HG03025 (cell line): ENCODE measurements around the gene SEMA5B.

ENCODE experiments used
- ATAC-seq: cut with Tn5 transposase; IDR thresholded peaks from one replicate; pipeline ENCODE4 v1.9.1; 2021; ENCODE audit warnings: mild to moderate bottlenecking, moderate library complexity; ENCODE audit not compliant: unreplicated experiment, low FRiP score

SEMA5B gene

DNA sequence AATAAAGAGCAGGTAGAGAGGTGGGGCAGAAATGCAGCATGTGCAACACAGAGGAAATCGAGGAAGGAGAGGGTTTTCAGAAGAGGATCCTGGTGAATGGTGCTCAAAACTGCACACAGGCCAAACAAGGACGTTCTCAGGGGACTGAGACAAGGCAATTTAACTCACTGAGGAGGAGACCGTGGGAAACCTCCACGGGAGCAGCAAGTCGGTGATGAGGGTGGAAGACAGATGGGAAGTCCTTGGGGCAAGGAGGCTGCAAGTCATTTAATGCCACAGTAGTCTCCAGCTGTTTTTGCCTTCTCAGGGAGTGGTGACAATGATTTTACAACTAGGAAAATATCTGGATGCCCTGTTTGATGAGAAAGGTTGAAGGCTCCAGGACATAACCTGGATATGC, 27.8 kb upstream of the SEMA5B start:
- no peak for ATAC-seq

DNA sequence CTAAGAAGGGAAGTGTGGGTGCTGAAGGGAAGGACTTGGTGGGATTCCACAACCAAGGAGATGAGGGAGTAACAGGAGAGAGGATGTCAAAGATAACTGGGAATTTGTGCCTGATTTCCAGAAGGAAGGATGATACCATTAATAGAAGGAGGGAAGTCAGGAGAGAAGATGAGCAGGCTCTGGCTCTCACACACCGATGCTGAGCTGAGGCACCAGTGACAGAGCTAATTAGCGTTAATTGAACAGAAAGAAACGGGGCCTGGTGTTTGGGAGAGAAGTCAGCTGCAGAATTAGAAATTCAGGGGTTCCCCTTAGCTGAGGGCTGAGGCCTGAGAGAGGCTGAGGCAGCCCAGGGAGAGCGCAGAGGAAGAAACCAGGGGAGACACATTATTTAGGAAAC, 27.4 kb upstream of the SEMA5B start:
- ATAC-seq = no peak

DNA sequence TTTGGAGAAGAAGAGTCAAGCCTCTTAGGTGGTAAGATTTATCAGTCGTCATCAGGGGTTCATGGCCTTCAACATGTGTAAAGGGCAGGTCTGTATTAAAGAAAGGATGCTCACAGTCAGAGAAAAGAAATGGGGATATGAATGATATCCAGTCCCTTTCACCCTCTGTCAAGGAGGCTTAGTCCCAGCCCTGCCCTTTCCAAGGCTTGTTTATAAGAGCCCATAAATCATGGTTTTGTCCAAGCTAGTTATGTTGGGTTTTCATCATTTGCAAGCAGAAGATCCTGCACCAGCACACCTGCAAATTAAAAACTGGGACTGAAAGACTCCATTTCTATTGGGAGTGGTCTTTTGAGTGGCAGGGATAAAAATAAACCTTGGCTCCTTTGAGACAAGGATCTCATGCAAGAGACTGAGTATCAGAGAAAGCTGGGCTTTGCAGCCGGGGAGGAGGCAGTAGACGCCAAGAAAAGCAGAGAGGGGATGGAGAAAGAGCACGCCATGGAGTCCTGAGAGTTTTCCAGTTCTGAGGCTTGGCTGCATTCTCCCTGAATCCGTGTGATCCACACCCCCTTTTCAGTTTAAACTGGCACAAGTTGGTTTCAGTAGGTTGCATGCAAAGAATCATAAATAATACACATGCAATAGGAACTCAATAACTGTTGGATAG, 26.7 kb upstream of the SEMA5B start:
- ATAC-seq = no peak

DNA sequence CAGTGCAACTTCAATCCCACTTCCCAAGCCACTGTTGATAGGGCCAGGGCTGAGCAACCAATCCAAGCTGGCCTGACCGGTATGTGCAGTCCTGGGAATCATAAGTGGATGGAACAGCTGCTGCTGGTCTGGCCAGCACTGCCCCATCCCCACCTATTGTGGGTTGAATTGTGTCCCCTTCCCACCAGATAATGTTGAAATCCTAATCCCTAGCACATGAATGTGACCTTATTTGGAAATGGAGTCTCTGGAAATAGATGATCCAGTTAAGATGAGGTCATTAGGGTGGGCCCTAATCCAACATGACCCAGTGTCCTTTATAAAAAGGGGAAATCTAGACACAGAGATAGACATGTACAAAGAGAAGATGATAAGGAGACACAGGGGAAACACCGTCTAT, 25.5 kb upstream of the SEMA5B start:
- no peak for ATAC-seq

DNA sequence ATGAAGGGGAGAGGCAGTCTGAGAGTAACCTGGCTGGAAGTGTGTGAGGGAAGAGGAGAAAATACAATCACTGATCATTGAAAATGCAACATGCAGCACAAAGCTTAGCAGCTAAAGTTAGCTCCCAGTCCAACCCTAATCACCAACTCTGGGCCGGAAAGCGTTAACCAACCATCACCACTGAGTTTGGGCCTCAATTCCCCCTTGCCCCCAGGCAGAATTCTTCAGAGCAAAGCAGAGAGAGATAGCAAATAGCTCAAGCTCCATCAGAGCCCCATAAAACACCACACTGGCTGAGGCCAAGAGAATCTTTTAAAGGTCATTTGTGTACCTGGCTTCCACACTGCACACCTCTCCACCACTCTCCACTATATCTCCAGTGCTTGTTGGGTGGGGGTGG, 23.1 kb upstream of the SEMA5B start:
- no peak for ATAC-seq

DNA sequence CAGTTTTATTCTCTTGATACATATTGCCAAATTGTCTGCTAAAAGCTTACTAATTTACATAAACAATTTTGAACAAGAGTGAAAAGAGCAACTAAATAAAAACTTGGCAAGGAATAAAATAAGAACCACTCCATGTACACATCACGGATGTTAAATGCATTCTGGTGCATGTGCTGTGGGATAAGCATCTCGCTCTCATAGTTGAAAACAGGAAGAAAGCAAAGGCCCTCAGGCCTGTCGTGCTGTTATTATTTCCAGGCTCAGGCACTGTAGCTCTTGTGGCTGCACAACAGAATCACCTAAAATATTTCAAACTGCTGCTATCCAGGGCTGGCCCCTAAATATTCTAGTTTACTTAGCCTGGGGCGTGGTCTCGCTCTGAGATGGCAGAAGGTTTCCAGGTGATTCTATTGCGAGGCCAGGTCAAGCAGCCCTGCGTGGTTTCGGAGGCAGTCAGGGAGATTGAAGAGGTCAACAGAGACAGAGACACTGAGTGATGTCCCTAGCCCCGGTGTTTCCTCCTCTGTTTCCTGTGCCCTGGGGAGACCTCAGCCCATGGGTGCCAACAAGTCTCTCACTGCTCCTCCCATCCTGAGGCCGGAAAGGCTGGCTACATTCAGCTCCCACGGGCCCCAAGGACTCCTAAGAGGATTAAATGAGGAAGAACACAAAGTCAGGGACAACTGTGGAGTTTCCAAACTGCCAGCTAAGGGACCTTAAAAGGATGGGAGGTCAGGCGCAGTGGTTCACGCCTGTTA, 21.1 kb upstream of the SEMA5B start:
- no peak for ATAC-seq

DNA sequence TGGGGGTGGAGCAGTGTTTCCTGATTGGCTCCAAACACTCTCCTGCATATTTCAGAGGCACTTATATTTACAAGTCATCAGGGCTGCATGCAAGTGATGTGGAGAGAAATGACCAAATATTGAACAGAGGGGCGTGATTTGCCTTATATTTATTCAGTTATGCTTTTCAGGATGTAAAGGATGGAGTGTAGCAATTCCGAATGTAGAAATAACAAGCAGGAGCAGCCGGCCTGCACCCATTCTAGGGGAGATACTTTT, 19.4 kb upstream of the SEMA5B start:
- no peak for ATAC-seq

DNA sequence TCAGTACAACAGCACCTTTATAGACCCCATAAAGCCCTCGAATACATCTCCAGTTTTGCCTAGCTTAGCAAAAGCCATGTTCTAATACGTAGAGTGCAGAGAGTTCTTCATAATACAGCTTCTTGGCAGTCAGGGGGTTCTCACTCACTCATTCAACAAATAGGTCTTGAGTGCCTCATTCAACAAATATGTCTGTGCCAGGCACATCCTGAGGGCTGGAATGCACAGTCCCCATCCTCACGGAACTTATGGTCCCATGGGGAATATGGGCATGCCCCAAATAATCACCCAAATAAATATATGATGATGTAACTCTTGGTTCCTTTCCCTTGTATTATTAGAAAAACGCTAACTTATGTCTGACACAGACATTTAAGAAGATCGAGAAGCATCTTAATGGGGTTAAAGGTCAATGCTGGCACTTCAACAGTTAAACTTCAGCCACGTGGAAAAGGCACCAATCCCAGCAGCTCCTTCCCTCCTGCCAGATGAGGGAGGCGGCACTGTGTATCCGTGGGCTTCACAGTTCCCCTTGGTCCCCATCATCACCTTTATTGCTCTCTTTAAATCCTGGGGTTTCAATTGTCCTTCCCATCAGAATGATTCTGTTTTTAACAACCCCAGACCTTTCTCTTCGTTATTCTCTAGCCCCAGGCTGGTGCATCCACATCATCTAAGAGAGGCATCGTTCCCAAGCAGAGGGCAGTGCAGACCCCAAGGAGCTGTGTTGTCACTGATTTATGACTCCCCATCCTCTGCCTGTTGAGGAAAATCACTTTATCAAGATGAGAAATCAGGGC, 18.9 kb upstream of the SEMA5B start:
- ATAC-seq = no peak

DNA sequence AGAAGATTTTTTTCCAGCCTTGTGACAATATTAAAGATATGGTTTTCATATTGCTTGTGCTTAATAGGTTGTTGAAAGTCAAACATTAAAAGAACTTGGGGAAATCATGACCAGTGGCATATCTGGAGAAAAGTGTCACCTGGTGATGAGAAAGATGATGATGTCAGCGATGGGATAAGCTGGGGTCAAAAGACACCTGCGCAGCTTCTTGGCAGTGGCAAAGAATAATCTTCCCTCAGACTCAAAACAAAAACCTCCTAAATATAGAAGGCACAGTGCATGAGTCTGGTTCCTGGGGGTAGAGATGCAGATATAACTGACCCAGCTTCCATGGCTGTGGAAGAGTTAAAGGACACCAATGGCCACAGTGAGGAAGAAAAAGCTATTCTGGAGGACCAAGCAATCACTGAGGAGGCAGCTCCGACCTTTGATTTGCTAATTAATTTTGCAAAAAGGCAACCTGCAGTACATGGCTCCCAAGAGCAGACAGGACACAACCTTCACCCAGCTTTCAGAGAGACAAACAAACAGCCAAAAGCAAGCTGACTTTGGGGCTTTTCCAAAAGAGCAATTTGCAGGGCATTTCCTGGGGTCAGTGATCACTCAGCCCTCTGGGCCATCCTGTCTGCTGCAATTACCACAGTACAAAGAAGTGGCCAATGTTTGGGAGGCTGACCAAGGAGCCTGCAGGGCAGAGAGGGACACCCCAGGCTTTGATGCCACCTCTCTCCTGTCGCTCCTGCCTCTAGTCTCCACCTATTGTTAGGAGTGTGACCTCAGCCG, 17.6 kb upstream of the SEMA5B start:
- ATAC-seq = no peak

DNA sequence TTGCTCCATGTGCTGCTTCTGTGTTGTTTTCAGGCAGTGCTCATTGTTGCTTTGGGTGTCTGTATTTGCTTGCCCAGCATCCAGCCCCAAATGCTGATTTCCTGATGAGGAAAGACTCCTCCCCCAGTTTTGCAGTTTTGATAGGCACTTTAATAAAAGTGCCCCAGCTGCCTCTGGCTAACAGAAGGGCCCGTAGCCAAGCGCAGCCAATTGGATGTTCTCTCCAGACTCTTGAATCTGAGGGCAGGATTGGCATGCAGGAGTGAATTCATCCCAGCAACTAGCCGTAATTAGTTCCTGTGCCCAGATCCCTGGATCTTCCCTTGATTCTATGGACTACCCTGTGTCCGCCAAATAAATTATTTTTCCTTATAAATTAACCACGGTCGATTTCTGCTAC, 14.8 kb upstream of the SEMA5B start:
- no peak for ATAC-seq

DNA sequence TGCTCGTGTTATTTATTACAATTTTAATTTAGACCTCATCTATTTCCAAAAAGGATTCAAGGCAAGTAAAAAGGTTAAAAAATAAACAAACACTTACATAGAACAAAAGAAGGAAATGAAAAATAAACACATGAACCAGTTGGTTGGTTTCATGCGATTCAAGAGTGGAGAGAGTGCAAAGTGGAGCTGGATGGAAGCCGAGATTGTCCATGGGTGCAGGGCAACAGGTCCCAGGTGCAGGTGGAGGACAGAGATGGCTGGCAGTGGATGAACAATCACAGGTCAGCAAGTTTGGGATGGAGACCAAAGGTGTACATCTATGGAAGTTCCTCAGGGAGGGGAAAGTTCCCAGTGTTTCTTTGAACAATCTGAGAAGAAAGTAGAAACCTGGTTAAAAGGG, 11.6 kb upstream of the SEMA5B start:
- ATAC-seq = no peak

DNA sequence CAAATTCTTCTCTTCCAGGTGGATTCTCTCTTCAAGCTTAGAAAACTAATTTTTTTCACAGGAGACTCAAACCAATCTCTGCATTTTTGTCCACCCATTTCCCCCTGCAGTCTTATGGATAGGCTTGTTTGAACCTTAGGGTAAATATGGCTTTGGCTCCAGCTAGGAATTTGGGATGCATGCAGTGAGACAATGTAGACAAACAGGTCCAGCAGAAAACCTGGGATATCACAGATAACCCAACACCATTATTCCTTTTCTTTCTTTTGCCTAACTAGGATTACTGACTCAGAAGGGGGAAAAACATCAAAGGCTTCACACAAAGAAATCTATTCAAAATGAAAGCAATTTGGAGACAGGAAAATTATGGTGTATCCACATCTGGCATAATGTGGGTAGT, 11.2 kb upstream of the SEMA5B start:
- no peak for ATAC-seq

DNA sequence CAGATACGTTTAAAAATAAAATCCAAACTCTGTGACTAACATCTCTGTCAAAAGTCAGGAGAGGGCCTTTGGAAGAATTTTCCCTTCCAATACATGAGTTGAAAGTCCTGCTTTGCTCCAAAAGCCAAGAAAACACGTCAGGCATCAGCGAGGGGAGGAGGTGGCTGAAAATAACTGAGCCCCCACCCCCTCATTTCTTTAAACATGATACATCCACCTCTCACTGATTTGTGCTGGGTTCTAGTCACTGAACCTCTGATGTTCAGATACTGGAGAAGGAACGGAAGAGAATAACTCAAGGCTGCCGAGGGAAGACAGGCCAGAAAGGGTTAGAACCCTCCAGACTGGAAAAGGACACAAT, 9.4 kb upstream of the SEMA5B start:
- no peak for ATAC-seq

DNA sequence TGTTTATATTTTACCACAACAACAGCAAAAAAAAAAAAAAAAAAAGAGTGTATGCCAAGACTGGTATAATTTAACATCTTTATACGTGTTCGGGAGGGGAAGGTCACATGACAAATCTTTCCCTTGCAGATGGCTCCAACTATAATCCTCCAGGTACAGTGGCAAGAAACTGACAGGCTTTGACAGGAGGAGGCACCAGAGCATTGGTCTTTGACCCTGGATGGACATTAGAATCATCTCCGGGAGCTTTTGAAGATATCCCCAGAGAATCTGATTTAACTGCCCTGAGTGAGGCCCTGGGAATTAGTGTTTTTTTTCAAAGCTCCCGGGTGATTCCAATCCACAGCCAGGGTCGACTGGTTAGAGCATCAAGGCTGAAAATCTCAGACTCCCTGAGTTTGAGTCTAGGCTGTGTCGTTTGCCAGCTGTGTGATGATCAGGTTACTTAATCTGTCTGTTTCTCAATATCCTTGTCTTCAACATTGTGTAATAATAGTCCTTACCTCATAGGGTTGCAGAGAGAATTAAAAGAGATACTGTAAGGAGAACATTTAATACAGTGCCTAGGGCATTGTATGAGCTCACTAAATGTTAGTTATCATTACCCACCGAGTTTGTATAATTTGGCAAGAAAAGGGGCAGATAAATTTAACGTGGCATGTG, 8.9 kb upstream of the SEMA5B start:
- ATAC-seq = no peak

DNA sequence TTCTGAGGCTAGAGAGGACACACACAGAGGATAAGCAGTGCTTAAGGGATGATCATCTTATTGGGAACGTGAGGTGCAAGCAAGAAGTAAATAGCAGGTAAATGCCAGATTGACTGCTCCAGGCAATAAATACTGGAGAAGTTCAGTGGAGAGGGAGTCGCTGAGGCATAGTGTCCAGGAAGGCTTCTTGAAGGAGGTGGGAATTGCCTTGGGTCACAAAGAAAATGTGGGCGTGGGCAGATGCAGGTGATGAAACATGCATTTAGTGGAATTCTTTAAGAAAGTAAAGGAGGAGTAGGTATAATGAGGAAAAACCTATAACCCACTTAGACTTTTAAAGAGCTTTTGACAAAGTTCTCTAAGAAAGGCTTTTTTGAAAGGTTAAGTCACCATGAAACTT, 7.4 kb upstream of the SEMA5B start:
- ATAC-seq = no peak

DNA sequence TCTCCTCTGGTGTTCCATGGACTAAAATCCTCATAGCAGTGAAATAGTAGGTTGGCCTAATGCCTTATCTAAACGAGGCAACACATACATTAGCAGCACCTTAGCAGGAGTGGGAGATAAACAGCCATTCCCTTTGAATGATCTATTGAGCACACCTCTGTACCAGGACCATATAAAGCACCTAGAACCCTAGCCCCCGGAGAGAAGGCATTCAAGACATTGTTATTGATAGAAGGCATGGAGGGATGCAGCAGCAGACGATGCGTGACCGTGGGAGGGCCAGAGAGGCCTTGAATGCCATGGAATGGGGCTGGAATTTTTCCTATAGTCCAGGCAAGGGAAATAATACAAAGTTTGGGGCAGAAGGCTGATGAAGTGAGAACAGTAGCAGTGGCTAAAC, 6.6 kb upstream of the SEMA5B start:
- no peak for ATAC-seq

DNA sequence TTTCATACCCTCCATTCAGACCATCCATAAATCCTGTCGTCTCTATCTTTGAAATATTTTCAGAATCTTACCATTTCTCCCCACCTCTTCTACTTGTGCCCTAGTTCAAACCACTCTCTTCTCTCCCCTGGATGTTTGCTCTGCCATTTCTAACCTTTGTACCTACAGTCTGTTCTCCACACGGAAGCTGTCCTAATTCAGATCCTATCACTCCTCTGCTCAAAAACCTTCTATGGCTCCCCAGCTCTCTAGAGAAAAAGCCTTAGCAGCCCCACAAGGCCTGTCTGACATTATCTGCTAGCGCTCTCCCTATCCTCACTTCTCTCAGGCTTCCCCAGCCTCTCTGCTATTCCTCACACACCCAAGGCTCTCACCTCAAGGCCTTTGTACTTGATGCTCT, 4.5 kb upstream of the SEMA5B start:
- no peak for ATAC-seq

DNA sequence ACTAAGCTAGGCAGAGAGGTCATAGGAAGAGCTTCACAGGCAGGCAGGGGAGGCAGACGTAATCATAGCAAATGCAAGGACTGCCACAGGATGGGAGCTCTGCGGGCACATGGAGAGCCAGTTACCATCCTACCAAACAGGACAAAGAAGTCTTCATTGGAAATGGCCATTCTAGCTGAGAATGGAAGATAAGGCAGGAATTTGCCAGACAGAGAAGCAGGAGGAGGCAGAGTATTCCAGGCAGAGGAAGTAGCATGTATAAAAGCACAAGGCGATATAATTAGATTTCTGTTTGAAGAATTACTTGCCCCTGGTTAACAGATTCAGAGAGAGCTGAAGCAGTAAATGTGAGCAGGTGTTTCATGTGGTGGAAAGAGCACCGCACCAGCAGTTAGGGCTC, 3.5 kb upstream of the SEMA5B start:
- no peak for ATAC-seq

DNA sequence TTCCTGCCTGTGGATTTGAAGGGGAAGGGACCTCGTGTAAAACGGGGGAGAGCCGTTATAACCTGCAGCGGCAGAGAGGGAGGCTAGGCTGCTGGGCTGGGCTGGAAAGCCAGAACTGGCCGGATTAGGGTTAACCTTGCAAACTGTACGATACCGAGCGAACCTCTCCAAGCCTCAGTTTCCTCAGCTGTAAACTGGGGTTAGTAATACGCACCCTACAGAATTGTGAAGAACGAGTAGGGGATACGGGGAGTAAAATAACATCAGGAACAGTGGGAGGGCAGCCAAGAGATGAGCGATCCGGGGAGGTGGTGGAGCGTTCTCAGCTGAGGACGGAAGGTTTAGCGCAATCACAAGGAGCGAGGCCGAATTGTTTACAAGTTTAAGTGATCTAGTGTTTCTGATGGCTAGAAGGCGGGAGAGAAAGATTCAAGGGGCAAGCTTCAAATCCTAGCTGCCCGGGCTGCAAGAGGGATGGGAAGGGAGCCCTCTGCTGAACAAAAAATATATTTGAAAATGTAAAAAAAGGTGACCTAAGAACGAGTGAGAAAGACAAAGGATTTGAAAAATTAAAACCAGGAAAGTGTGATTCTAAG, 768 bp upstream of the SEMA5B start:
- ATAC-seq = no peak

DNA sequence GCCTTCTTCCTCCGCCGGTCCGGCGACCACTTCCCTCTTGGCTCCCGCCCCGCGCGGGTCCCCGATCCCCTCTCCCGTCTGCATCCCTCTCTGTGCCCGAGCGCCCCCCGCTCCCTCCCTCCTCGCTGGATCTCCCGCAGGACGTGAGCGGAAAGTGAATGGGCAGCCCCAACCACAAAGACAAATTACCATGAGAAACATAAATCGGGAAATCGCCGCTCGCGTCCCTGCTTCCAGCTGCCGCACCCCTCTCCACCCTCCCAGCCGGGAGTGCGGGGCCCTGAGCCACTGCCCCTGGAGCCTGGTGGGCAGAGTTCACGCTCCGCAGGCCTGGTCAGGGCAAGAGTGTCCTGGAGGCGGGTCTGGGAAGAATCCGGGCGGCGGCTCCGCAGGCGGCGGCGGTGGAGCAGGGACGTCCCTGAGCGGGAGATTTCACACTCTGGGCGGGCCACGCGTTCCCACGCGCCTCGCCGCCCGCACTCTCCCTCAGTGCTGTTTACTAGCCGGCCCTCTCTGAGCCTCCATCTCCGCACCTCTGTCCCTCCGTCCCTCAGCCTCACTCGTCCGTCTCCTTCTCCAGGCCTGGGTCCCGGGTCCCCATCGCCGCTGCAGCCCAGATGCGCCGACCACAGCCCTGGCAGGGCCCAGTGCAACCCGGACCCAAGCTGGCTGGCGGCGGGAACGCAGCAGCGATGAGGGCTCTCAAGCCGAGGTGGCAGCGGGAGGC, 835 bp downstream of the SEMA5B start:
- no peak for ATAC-seq
